ENCODE data around the gene ZW10. TPM values are rescaled to one million over a fixed set of nuclear protein-coding genes. Genes with fewer than 3 reads are reported as not detected.
A peak's percentile ranks its signal among the peaks of the same experiment; 100 is the strongest.
"Not testable (repeated sequence)": the region's sequence is repeated elsewhere in the genome, so short reads cannot be mapped to it uniquely, and the experiment has no call there.

The ZW10 gene
- total RNA-seq, 1 donor, result 17.7 TPM

- H3K4me2 ChIP-seq (ENCODE audit: insufficient read depth, low read length), result no peak overlapping the region
- H3K36me3 ChIP-seq (ENCODE audit: insufficient read depth, low read length), result peaks cover 14% of the 10 kb centered on the region
- H3K79me2 ChIP-seq (ENCODE audit: insufficient read depth, low read length), result no peaks in the 10 kb centered on the region
- H2AFZ ChIP-seq (ENCODE audit: low read length), result no peak overlapping the region
- no peaks in the 10 kb centered on the region for H4K20me1 ChIP-seq (ENCODE audit: insufficient read depth, low read length)
- no peak for TF ChIP-seq CTCF (IDR thresholded peaks at IDR 0.05; ENCODE audit: extremely low read depth, low read depth, low read length)
- H3K27me3 ChIP-seq (ENCODE audit: insufficient read depth, low read length), result no peaks in the 10 kb centered on the region
- no peak for DNase-seq (ENCODE audit: insufficient read length, low spot score, missing footprints)
- no peak overlapping the region for H3K27ac ChIP-seq (ENCODE audit: low read depth, low read length)
- no peaks in the 10 kb centered on the region for H3K4me1 ChIP-seq (ENCODE audit: insufficient read depth, low read length)
- no peak overlapping the region for H3K4me3 ChIP-seq (ENCODE audit: insufficient read depth, low read length)
- H3K9me3 ChIP-seq (ENCODE audit: low read depth, low read length), result no peaks in the 10 kb centered on the region
Observed at GRCh38 chr11:113805640-113806039, 32.1 kb upstream of the ZW10 start.

- Histone ChIP-seq H3K79me2 (ENCODE audit: insufficient read depth, low read length) (no peaks in the 10 kb centered on the region), H3K27me3 (ENCODE audit: insufficient read depth, low read length) (no peaks in the 10 kb centered on the region), H3K4me3 (ENCODE audit: insufficient read depth, low read length) (no peak overlapping the region), H2AFZ (ENCODE audit: low read length) (no peak overlapping the region), H4K20me1 (ENCODE audit: insufficient read depth, low read length) (no peaks in the 10 kb centered on the region), H3K36me3 (ENCODE audit: insufficient read depth, low read length) (peaks cover 5% of the 10 kb centered on the region), H3K9me3 (ENCODE audit: low read depth, low read length) (no peaks in the 10 kb centered on the region), H3K4me2 (ENCODE audit: insufficient read depth, low read length) (no peak overlapping the region), H3K27ac (ENCODE audit: low read depth, low read length) (no peak overlapping the region), H3K4me1 (ENCODE audit: insufficient read depth, low read length) (no peaks in the 10 kb centered on the region)
- DNase-seq (ENCODE audit: insufficient read length, low spot score, missing footprints), result no peak
- TF ChIP-seq CTCF (IDR thresholded peaks at IDR 0.05; ENCODE audit: extremely low read depth, low read depth, low read length), result no peak
Observed at GRCh38 chr11:113802621-113803020, 29.1 kb upstream of the ZW10 start.

- no peaks in the 10 kb centered on the region for H3K27me3 ChIP-seq (ENCODE audit: insufficient read depth, low read length)
- no peaks in the 10 kb centered on the region for H3K4me1 ChIP-seq (ENCODE audit: insufficient read depth, low read length)
- H3K4me3 ChIP-seq (ENCODE audit: insufficient read depth, low read length), result no peak overlapping the region
- H3K79me2 ChIP-seq (ENCODE audit: insufficient read depth, low read length), result no peaks in the 10 kb centered on the region
- DNase-seq (ENCODE audit: insufficient read length, low spot score, missing footprints), result peak; percentile 94
- H3K9me3 ChIP-seq (ENCODE audit: low read depth, low read length), result no peaks in the 10 kb centered on the region
- TF ChIP-seq CTCF (IDR thresholded peaks at IDR 0.05; ENCODE audit: extremely low read depth, low read depth, low read length), result peak; percentile 66
- no peak overlapping the region for H3K4me2 ChIP-seq (ENCODE audit: insufficient read depth, low read length)
- H2AFZ ChIP-seq (ENCODE audit: low read length), result no peak overlapping the region
- H3K27ac ChIP-seq (ENCODE audit: low read depth, low read length), result no peak overlapping the region
- H3K36me3 ChIP-seq (ENCODE audit: insufficient read depth, low read length), result peaks cover 5% of the 10 kb centered on the region
- no peaks in the 10 kb centered on the region for H4K20me1 ChIP-seq (ENCODE audit: insufficient read depth, low read length)
Observed at GRCh38 chr11:113796663-113797259, 23.3 kb upstream of the ZW10 start.

- no peaks in the 10 kb centered on the region for H4K20me1 ChIP-seq (ENCODE audit: insufficient read depth, low read length)
- H3K79me2 ChIP-seq (ENCODE audit: insufficient read depth, low read length), result no peaks in the 10 kb centered on the region
- no peak overlapping the region for H3K4me2 ChIP-seq (ENCODE audit: insufficient read depth, low read length)
- H3K9me3 ChIP-seq (ENCODE audit: low read depth, low read length), result no peaks in the 10 kb centered on the region
- no peak overlapping the region for H3K4me3 ChIP-seq (ENCODE audit: insufficient read depth, low read length)
- no peaks in the 10 kb centered on the region for H3K4me1 ChIP-seq (ENCODE audit: insufficient read depth, low read length)
- H3K27ac ChIP-seq (ENCODE audit: low read depth, low read length), result no peak overlapping the region
- no peaks in the 10 kb centered on the region for H3K36me3 ChIP-seq (ENCODE audit: insufficient read depth, low read length)
- no peak overlapping the region for H2AFZ ChIP-seq (ENCODE audit: low read length)
- TF ChIP-seq CTCF (IDR thresholded peaks at IDR 0.05; ENCODE audit: extremely low read depth, low read depth, low read length), result no peak
- peaks cover 8% of the 10 kb centered on the region for H3K27me3 ChIP-seq (ENCODE audit: insufficient read depth, low read length)
- peak; percentile 18 for DNase-seq (ENCODE audit: insufficient read length, low spot score, missing footprints)
Observed at GRCh38 chr11:113789675-113790320, 16.3 kb upstream of the ZW10 start.

- not testable (repeated sequence) for H4K20me1 ChIP-seq (ENCODE audit: insufficient read depth, low read length); DNase-seq (ENCODE audit: insufficient read length, low spot score, missing footprints); H3K4me1 ChIP-seq (ENCODE audit: insufficient read depth, low read length); H3K79me2 ChIP-seq (ENCODE audit: insufficient read depth, low read length); H3K9me3 ChIP-seq (ENCODE audit: low read depth, low read length); H2AFZ ChIP-seq (ENCODE audit: low read length); H3K36me3 ChIP-seq (ENCODE audit: insufficient read depth, low read length); H3K27ac ChIP-seq (ENCODE audit: low read depth, low read length); H3K4me2 ChIP-seq (ENCODE audit: insufficient read depth, low read length); H3K4me3 ChIP-seq (ENCODE audit: insufficient read depth, low read length)
- H3K27me3 ChIP-seq (ENCODE audit: insufficient read depth, low read length), result peaks cover 11% of the 10 kb centered on the region
Observed at GRCh38 chr11:113789016-113789415, 15.5 kb upstream of the ZW10 start.
